H9 (cell line): ENCODE data around the gene NEK7. TPM values are rescaled to one million over a fixed set of nuclear protein-coding genes. Genes with fewer than 3 reads are reported as not detected.
"Not testable (repeated sequence)": the region's sequence is repeated elsewhere in the genome, so short reads cannot be mapped to it uniquely, and the experiment has no call there.

ENCODE experiments used
- DNase-seq: peaks from one replicate; pipeline ENCODE4 v3.0.0-alpha.2; 2017
- H2AFZ ChIP-seq: one replicate; pipeline ENCODE4 v1.6.1; 2013; ENCODE audit warnings: mild to moderate bottlenecking, low read length, control low read depth, moderate library complexity
- H2AK5ac ChIP-seq: 2 replicates; pipeline ENCODE4 v1.6.1; 2013; ENCODE audit warnings: low read length, control low read depth, mixed read lengths; ENCODE audit not compliant: insufficient read length
- H2BK120ac ChIP-seq: one replicate; pipeline ENCODE4 v1.6.1; 2013; ENCODE audit warnings: low read depth, mild to moderate bottlenecking, low read length, control low read depth, inconsistent platforms; ENCODE audit not compliant: poor library complexity, severe bottlenecking
- H2BK12ac ChIP-seq: 2 replicates; pipeline ENCODE4 v1.6.1; 2013; ENCODE audit warnings: low read length, control low read depth, mixed read lengths, low read depth; ENCODE audit not compliant: insufficient read length
- H2BK15ac ChIP-seq: 2 replicates; pipeline ENCODE4 v1.6.1; 2013; ENCODE audit warnings: low read depth, low read length, control low read depth
- H2BK20ac ChIP-seq: one replicate; pipeline ENCODE4 v1.6.1; 2013; ENCODE audit warnings: low read depth, mild to moderate bottlenecking, low read length, control low read depth, inconsistent platforms; ENCODE audit not compliant: poor library complexity, severe bottlenecking
- H2BK5ac ChIP-seq: 2 replicates; pipeline ENCODE4 v1.6.1; 2013; ENCODE audit warnings: low read length, control low read depth, mixed read lengths; ENCODE audit not compliant: insufficient read length
- H3K14ac ChIP-seq: 2 replicates; pipeline ENCODE4 v1.6.1; 2013; ENCODE audit warnings: low read length, control low read depth; ENCODE audit not compliant: insufficient read depth
- H3K18ac ChIP-seq: 2 replicates; pipeline ENCODE4 v1.6.1; 2013; ENCODE audit warnings: low read depth, mild to moderate bottlenecking, mixed read lengths, low read length, control low read depth; ENCODE audit not compliant: insufficient read length
- H3K23ac ChIP-seq: 2 replicates; pipeline ENCODE4 v1.6.1; 2013; ENCODE audit warnings: low read length, control low read depth, mixed read lengths, low read depth; ENCODE audit not compliant: insufficient read length
- H3K23me2 ChIP-seq: 2 replicates; pipeline ENCODE4 v1.6.1; 2013; ENCODE audit warnings: low read depth, mild to moderate bottlenecking, mixed read lengths, low read length, control low read depth; ENCODE audit not compliant: insufficient read length, poor library complexity, severe bottlenecking
- H3K27ac ChIP-seq: 2 replicates; pipeline ENCODE4 v1.5.1; 2013; ENCODE audit warnings: low read length, control low read depth, mixed read lengths, low read depth; ENCODE audit not compliant: insufficient read length
- H3K27me3 ChIP-seq: 2 replicates; pipeline ENCODE4 v1.6.1; 2013; ENCODE audit warnings: low read length, control low read depth, inconsistent platforms; ENCODE audit not compliant: insufficient read depth
- H3K4ac ChIP-seq: 2 replicates; pipeline ENCODE4 v1.6.1; 2013; ENCODE audit warnings: low read depth, mild to moderate bottlenecking, control low read depth, inconsistent platforms, low read length, moderate library complexity
- H3K4me1 ChIP-seq: 2 replicates; pipeline ENCODE4 v1.6.1; 2013; ENCODE audit warnings: low read length, control low read depth, inconsistent platforms; ENCODE audit not compliant: insufficient read depth
- H3K4me2 ChIP-seq: 2 replicates; pipeline ENCODE4 v1.6.1; 2013; ENCODE audit warnings: low read length, control low read depth, mixed read lengths; ENCODE audit not compliant: insufficient read length, insufficient read depth
- H3K56ac ChIP-seq: 2 replicates; pipeline ENCODE4 v1.6.1; 2013; ENCODE audit warnings: low read depth, mild to moderate bottlenecking, mixed read lengths, low read length, control low read depth; ENCODE audit not compliant: insufficient read length
- H3K79me1 ChIP-seq: 2 replicates; pipeline ENCODE4 v1.6.1; 2013; ENCODE audit warnings: low read depth, mild to moderate bottlenecking, moderate library complexity, low read length, control low read depth, inconsistent platforms; ENCODE audit not compliant: insufficient read depth, poor library complexity, severe bottlenecking
- H3K79me2 ChIP-seq: 2 replicates; pipeline ENCODE4 v1.6.1; 2013; ENCODE audit warnings: low read length, control low read depth, inconsistent platforms; ENCODE audit not compliant: insufficient read depth
- H3K9ac ChIP-seq: 2 replicates; pipeline ENCODE4 v1.6.1; 2013; ENCODE audit warnings: low read length, control low read depth, mixed read lengths; ENCODE audit not compliant: insufficient read length; ENCODE audit errors: extremely low read depth
- H3K9me3 ChIP-seq: one replicate; pipeline ENCODE4 v1.6.1; 2013; ENCODE audit warnings: low read depth, low read length, inconsistent platforms; ENCODE audit not compliant: control insufficient read depth
- H3T11ph ChIP-seq: one replicate; pipeline ENCODE4 v1.6.1; 2013; ENCODE audit warnings: mild to moderate bottlenecking, low read length, control low read depth, inconsistent platforms
- H4K20me1 ChIP-seq: one replicate; pipeline ENCODE4 v1.6.1; 2013; ENCODE audit not compliant: control insufficient read depth, insufficient read length, insufficient read depth
- H4K5ac ChIP-seq: 2 replicates; pipeline ENCODE4 v1.6.1; 2013; ENCODE audit warnings: low read depth, mild to moderate bottlenecking, mixed read lengths, low read length, control low read depth; ENCODE audit not compliant: insufficient read length
- H4K8ac ChIP-seq: replicated peaks from 2 replicates; pipeline ENCODE4 v1.6.1; 2013; ENCODE audit warnings: low read length, control low read depth, mixed read lengths, low read depth; ENCODE audit not compliant: insufficient read length
- H4K91ac ChIP-seq: 2 replicates; pipeline ENCODE4 v1.6.1; 2013; ENCODE audit warnings: low read depth, mild to moderate bottlenecking, moderate library complexity, mixed read lengths, low read length, control low read depth; ENCODE audit not compliant: insufficient read length
- H3K27ac Mint-ChIP-seq, 3 experiments: 2 replicates in 2 of 3; 3 replicates in 1 of 3; pipeline ENCODE4 v1.8.0; 2020 to 2021; ENCODE audit warnings: mixed read lengths in 3 of 3, mild to moderate bottlenecking in 1 of 3, moderate library complexity in 1 of 3
- H3K27me3 Mint-ChIP-seq: 2 replicates; pipeline ENCODE4 v1.8.0; 2021; ENCODE audit warnings: low read depth, mild to moderate bottlenecking, moderate library complexity, mixed read lengths
- H3K36me3 Mint-ChIP-seq, 3 experiments: 2 replicates in 2 of 3; 3 replicates in 1 of 3; pipeline ENCODE4 v1.8.0; 2020 to 2021; ENCODE audit warnings: low read depth in 3 of 3, mixed read lengths in 3 of 3; ENCODE audit not compliant: insufficient read depth in 1 of 3
- H3K4me1 Mint-ChIP-seq, 2 experiments: 2 replicates each; pipeline ENCODE4 v1.8.0; 2020; ENCODE audit warnings: mixed read lengths in 2 of 2
- H3K4me3 Mint-ChIP-seq, 2 experiments: 2 replicates in 1 of 2; 3 replicates in 1 of 2; pipeline ENCODE4 v1.8.0; 2020 to 2021; ENCODE audit warnings: mild to moderate bottlenecking in 2 of 2, mixed read lengths in 2 of 2, moderate library complexity in 1 of 2
- H3K9me3 Mint-ChIP-seq, 2 experiments: 2 replicates in 1 of 2; 3 replicates in 1 of 2; pipeline ENCODE4 v1.8.0; 2020; ENCODE audit warnings: mild to moderate bottlenecking in 2 of 2, mixed read lengths in 2 of 2, moderate library complexity in 1 of 2
- CTCF ChIP-seq: fragments of 200-600 bp; sonication (generic); conservative IDR thresholded peaks from 3 replicates; pipeline ENCODE4 v1.8.0; 2021; ENCODE audit warnings: antibody characterized with exemption, mild to moderate bottlenecking
- WGBS: extraction: QIAGEN DNeasy Blood & Tissue Kit; methylation state at CpG from one replicate; pipeline ENCODE4 v1.1.7; 2013; ENCODE audit warnings: missing lambda C conversion rate, low lambda C conversion rate, mixed read lengths; ENCODE audit not compliant: insufficient read length; ENCODE audit errors: extremely low coverage; 5-methylcytosine and 5-hydroxymethylcytosine counted together
- total RNA-seq: library from RNA; stranded (reverse); gene quantifications from 2 replicates; pipeline ENCODE4 v1.2.1, GENCODE V29; 2021

The NEK7 gene
- total RNA-seq, 1 experiment from 2014 or later = 9.6 TPM

- H3K27ac ChIP-seq = no peak overlapping the region
- no peaks in the 10 kb centered on the region for H3K27me3 ChIP-seq
- Mint-ChIP-seq H3K27me3 (no peaks in the 10 kb centered on the region), H3K4me1 (no peaks in the 10 kb centered on the region), H3K4me3 (no peak overlapping the region), H3K27ac (no peak overlapping the region), H3K36me3 (no peaks in the 10 kb centered on the region), H3K9me3 (no peaks in the 10 kb centered on the region)
- H2BK120ac ChIP-seq = no peak overlapping the region
- H3K79me2 ChIP-seq = no peaks in the 10 kb centered on the region
- no peak overlapping the region for H2BK12ac ChIP-seq
- H4K20me1 ChIP-seq = no peaks in the 10 kb centered on the region
- H3K9ac ChIP-seq = no peak overlapping the region
- H3K4ac ChIP-seq = no peak overlapping the region
- no peak overlapping the region for H2AK5ac ChIP-seq
- no peak overlapping the region for H4K5ac ChIP-seq
- H3K23ac ChIP-seq = no peak overlapping the region
- no peak overlapping the region for H3T11ph ChIP-seq
- H3K23me2 ChIP-seq = no peaks in the 10 kb centered on the region
- H4K91ac ChIP-seq = no peak overlapping the region
- H2AFZ ChIP-seq = no peak overlapping the region
- H2BK15ac ChIP-seq = no peak overlapping the region
- no peaks in the 10 kb centered on the region for H3K4me1 ChIP-seq
- no peak overlapping the region for H2BK20ac ChIP-seq
- DNase-seq = no peak
- TF ChIP-seq CTCF = no peak
- H4K8ac ChIP-seq = no peak overlapping the region
- H3K79me1 ChIP-seq = no peaks in the 10 kb centered on the region
- no peak overlapping the region for H3K56ac ChIP-seq
- no peak overlapping the region for H2BK5ac ChIP-seq
- no peak overlapping the region for H3K14ac ChIP-seq
- no peaks in the 10 kb centered on the region for H3K9me3 ChIP-seq
- H3K18ac ChIP-seq = no peak overlapping the region
- H3K4me2 ChIP-seq = no peak overlapping the region
Observed at GRCh38 chr1:198128533-198128932, 28.3 kb upstream of the NEK7 start.

- H3K9me3 Mint-ChIP-seq, H3K4me2 ChIP-seq, H3K14ac ChIP-seq, H2BK12ac ChIP-seq, H2BK20ac ChIP-seq, H3K56ac ChIP-seq, H3K27me3 ChIP-seq, H3K4ac ChIP-seq, H3K4me1 Mint-ChIP-seq, H4K8ac ChIP-seq, H3K4me1 ChIP-seq, H3K18ac ChIP-seq, H2AFZ ChIP-seq, H3K27ac ChIP-seq, H4K20me1 ChIP-seq, H3K23ac ChIP-seq, H4K91ac ChIP-seq, H3K9ac ChIP-seq, H3K23me2 ChIP-seq, H4K5ac ChIP-seq, H3K27ac Mint-ChIP-seq, H2AK5ac ChIP-seq, H2BK5ac ChIP-seq, H3K79me2 ChIP-seq, H2BK15ac ChIP-seq, H3T11ph ChIP-seq, H3K27me3 Mint-ChIP-seq, DNase-seq, H3K79me1 ChIP-seq, H3K9me3 ChIP-seq, H3K4me3 Mint-ChIP-seq, H2BK120ac ChIP-seq, H3K36me3 Mint-ChIP-seq: not testable (repeated sequence)
- no CpG with 5 or more reads among the region's 11 CpGs for WGBS
Observed at GRCh38 chr1:198130053-198130452, 26.7 kb upstream of the NEK7 start.
